Calu3 (cell line): ENCODE results near the gene SIGLECL1. TPM values are rescaled to one million over a fixed set of nuclear protein-coding genes. Genes with fewer than 3 reads are reported as not detected.

Source experiments
- BruUV-seq: library from RNA; stranded (reverse); fragments of 400-500 nt; replicated peaks from 2 replicates; lab custom pipeline; 2021; lab: Mats Ljungman, UMichigan
- CTCF ChIA-PET: fragments of 300-600 bp; sonication (Branson Sonifier 250); formaldehyde crosslinking; loops from one replicate; lab custom pipeline; 2022; ENCODE audit warnings: antibody characterized with exemption; lab: Charles Lee
- DNase-seq: peaks from one replicate; pipeline ENCODE4 v3.0.0; 2022
- H3K27ac Mint-ChIP-seq: one replicate; pipeline ENCODE4 v1.8.0; 2022; ENCODE audit warnings: mixed read lengths; ENCODE audit not compliant: unreplicated experiment
- H3K27me3 Mint-ChIP-seq: one replicate; pipeline ENCODE4 v1.8.0; 2022; ENCODE audit warnings: mixed read lengths; ENCODE audit not compliant: unreplicated experiment
- H3K36me3 Mint-ChIP-seq: one replicate; pipeline ENCODE4 v1.8.0; 2022; ENCODE audit warnings: mild to moderate bottlenecking, moderate library complexity, mixed read lengths; ENCODE audit not compliant: insufficient read depth, unreplicated experiment
- H3K4me1 Mint-ChIP-seq: one replicate; pipeline ENCODE4 v1.8.0; 2022; ENCODE audit warnings: mild to moderate bottlenecking, low read depth, mixed read lengths; ENCODE audit not compliant: unreplicated experiment
- H3K4me3 Mint-ChIP-seq: one replicate; pipeline ENCODE4 v1.8.0; 2022; ENCODE audit warnings: mild to moderate bottlenecking, low read depth, moderate library complexity, mixed read lengths; ENCODE audit not compliant: unreplicated experiment
- H3K9me3 Mint-ChIP-seq: one replicate; pipeline ENCODE4 v1.8.0; 2022; ENCODE audit warnings: low read depth, mixed read lengths; ENCODE audit not compliant: unreplicated experiment
- CTCF ChIP-seq: fragments of 200-600 bp; IDR thresholded peaks from one replicate; pipeline ENCODE4 v1.8.0; 2022; ENCODE audit warnings: antibody characterized with exemption; ENCODE audit not compliant: unreplicated experiment
- intact Hi-C: fragments of 100-400 bp; cut with micrococcal nuclease; formaldehyde crosslinking; loops from one replicate; pipeline ENCODE4 v1.10.0; 2022; ENCODE audit not compliant: unreplicated experiment
- total RNA-seq: library from RNA; stranded (reverse); gene quantifications from 2 replicates; pipeline ENCODE4 v1.2.3, GENCODE V29; 2022

Gene SIGLECL1
- total RNA-seq, 1 experiment from 2014 or later, result not detected

GRCh38 chr19:51301266-51301665 is 50.4 kb downstream of the SIGLECL1 start:
- intact Hi-C loops, result no loop called here
- Mint-ChIP-seq H3K4me3 (no peak overlapping the region), H3K27me3 (peaks cover 88% of the 10 kb centered on the region), H3K36me3 (no peaks in the 10 kb centered on the region), H3K27ac (no peak overlapping the region), H3K9me3 (peaks cover 4% of the 10 kb centered on the region), H3K4me1 (no peaks in the 10 kb centered on the region)
- BruUV-seq, result no TSS peak
- CTCF ChIA-PET, result no interaction called here
- no peak for DNase-seq
- no peak for TF ChIP-seq CTCF

GRCh38 chr19:51305479-51305878 is 54.6 kb downstream of the SIGLECL1 start:
- intact Hi-C loops, result no loop called here
- no peak for DNase-seq
- Mint-ChIP-seq H3K27me3 (peaks cover 90% of the 10 kb centered on the region), H3K9me3 (peaks cover 4% of the 10 kb centered on the region), H3K4me3 (no peak overlapping the region), H3K4me1 (no peaks in the 10 kb centered on the region), H3K36me3 (no peaks in the 10 kb centered on the region), H3K27ac (no peak overlapping the region)
- CTCF ChIA-PET, result no interaction called here
- no peak for TF ChIP-seq CTCF
- BruUV-seq, result no TSS peak

- no peak for DNase-seq
- TF ChIP-seq CTCF, result no peak
- H3K27ac Mint-ChIP-seq, result no peak within 1 kb of the TSS
- no peaks in the 10 kb centered on the region for H3K4me1 Mint-ChIP-seq
- intact Hi-C loops, result no loop called here
- H3K27me3 Mint-ChIP-seq, result peaks cover 80% of the 10 kb centered on the region
- H3K4me3 Mint-ChIP-seq, result no peak within 1 kb of the TSS
- H3K36me3 Mint-ChIP-seq, result no peaks in the 10 kb centered on the region
- peaks cover 3% of the 10 kb centered on the region for H3K9me3 Mint-ChIP-seq
- no TSS peak for BruUV-seq
- CTCF ChIA-PET, result interaction anchor here (0.7 kb wide), 1 partner anchor 347 kb away, joined by 7 read pairs; no protein-coding TSS in a partner anchor
Observed at GRCh38 chr19:51311351-51312257, 60.7 kb downstream of the SIGLECL1 start, which contains the start of gene IGLON5. Gene IGLON5, plus strand, starts transcription at chr19:51311644. Its CDS starts 204 bp downstream, at chr19:51311848.

- peaks cover 73% of the 10 kb centered on the region for H3K27me3 Mint-ChIP-seq
- no TSS peak for BruUV-seq
- no peaks in the 10 kb centered on the region for H3K4me1 Mint-ChIP-seq
- intact Hi-C loops, result no loop called here
- no peaks in the 10 kb centered on the region for H3K36me3 Mint-ChIP-seq
- no peak for TF ChIP-seq CTCF
- no peak overlapping the region for H3K27ac Mint-ChIP-seq
- H3K4me3 Mint-ChIP-seq, result no peak overlapping the region
- peaks cover 3% of the 10 kb centered on the region for H3K9me3 Mint-ChIP-seq
- CTCF ChIA-PET, result interaction anchor here (1.0 kb wide), 1 partner anchor 11 kb away, joined by 3 read pairs; no protein-coding TSS in a partner anchor
- DNase-seq, result no peak
Observed at GRCh38 chr19:51316688-51317087, 65.8 kb downstream of the SIGLECL1 start.
